ENCODE data around the gene DIDO1.

DIDO1 gene

GRCh38 chr20:62949962-62950361 is 23.7 kb upstream of the DIDO1 start:
- DNase-seq: no peak

- DNase-seq: no peak
Measured at GRCh38 chr20:62949153-62949821, 23.0 kb upstream of the DIDO1 start.

DNA sequence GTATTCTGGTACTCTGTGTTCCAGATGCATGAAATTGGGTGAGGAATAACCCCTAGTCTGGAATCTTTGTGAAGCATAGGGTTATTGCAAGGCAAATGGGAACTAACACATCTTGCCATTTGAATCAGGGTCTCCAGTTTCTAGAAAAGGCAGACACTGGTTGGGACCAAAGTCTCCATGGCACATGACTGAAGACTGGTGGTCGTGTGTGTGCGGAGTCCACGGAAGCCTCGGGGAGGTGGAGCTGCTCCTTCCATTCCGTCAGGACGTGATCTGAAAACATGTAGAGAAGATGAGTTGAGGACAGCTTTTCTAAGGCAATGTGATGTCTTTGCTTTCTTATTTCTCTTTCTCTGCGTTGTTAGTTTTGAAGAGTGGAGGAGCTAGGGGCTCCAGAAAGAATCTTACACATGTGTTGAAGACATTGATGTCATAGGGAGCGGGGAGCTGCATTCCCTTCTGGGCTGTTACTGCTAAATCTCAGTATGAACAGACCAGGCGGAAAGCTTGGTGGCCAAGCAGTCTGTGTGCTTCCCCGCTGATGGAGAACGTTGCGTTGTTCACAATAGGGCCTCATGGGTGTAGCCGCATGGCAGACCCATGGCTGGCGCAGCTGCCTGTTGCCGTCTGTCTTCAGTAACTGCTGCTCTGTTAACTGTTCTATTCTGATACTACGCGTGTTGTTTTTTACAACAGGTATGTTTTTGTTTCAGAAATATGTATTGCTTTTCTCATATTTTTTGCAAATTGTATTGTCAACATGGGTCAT is 21.4 kb upstream of the DIDO1 start:
- no peak for DNase-seq

DNA sequence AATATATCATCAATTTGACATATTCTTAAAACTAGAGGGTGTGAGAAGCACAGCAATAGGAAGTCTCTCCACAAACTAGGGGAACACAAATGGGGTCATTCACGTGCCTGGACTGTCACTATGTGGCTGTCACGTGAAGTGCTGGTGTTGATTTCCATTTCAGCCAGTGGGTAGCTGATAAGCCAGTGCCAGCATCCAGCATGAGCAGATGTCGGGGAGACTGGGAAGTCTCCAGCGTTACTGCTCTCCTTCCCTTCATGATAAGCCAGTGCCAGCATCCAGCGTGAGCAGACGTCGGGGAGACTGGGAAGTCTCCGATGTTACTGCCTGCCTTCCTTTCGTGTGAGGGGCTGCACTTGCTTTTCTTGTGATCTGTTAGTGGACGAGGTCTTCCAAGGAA is 20.6 kb upstream of the DIDO1 start:
- no peak for DNase-seq

DNA sequence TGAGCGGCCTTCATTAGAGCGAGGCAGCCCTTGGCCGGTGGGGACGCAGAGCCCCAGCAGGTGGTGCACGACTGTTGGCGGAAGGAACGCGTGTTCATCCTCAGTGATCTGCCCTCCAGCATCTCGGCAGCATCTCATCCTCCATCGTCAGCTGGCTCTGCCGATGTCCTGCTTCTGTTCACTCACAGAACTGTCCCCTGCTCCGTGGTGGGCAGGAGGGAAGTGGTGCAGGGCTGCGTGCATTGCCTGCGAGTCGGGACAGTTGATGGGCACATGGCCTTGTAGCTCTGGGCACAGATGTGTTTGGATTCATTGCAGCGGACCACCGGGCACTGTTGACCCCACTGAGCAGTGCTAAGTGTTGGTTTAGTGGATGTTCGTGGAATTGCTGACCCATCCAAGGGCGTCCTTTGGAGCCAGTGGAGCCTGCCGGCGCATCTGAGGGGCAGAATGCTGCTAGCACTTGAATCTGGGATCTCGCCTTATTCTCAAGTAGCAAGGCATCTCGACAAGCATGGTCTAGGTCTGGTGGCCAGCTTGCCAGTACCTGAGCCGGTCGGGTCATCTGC is 19.6 kb upstream of the DIDO1 start:
- DNase-seq: no peak

DNA sequence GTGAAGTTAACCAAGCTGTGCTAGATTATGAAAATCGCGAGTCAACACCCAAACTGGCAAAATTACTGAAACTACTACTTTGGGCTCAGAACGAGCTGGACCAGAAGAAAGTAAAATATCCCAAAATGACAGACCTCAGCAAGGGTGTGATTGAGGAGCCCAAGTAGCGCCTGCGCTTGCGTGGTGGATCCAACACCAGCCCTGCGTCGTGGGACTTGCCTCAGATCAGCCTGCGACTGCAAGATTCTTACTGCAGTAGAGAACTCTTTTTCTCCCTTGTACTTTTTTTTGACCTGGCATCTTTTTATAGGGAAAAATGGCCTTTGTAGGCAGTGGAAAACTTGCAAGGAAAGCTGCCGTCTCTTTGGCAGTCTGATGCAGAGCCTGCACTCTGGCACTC is 18.4 kb upstream of the DIDO1 start:
- DNase-seq: no peak

DNA sequence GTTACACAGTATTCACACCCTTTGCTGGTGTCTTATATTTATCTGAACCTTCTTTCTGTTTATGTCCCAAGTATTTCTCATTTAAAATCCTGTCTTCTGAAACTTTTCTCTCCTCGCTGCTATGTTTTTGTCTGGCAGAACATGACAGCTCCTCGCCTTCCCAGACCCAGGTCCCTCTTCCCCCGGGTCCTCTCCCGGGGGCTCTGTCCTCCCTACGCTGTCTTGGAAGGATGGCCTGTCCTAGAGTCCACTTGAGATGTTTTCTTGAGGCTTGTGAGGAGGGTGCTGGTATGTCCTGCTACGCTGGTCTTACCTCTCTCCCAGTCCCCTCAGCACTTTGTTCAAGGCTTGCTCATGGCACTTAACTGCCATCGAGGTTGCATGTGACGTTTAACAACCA is 17.9 kb upstream of the DIDO1 start:
- no peak for DNase-seq

DNA sequence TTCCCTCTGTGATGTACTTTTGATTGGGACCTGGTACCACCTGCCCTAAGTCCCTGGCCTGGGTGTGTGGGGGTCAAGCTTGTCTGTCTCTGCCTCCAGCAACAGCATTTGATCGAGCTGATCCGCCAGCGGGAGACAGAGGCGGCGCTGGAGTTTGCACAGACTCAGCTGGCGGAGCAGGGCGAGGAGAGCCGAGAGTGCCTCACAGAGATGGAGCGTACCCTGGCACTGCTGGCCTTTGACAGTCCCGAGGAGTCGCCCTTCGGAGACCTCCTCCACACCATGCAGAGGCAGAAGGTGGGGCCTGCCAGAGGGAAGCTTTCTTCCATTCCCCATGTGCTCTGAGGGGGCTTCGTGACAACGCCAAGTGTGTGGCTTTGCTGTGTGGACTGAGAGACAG is 17.1 kb upstream of the DIDO1 start:
- no peak for DNase-seq

- DNase-seq: no peak
Measured at GRCh38 chr20:62942456-62942855, 16.2 kb upstream of the DIDO1 start.

- no peak for DNase-seq
Measured at GRCh38 chr20:62941792-62942191, 15.5 kb upstream of the DIDO1 start.

DNA sequence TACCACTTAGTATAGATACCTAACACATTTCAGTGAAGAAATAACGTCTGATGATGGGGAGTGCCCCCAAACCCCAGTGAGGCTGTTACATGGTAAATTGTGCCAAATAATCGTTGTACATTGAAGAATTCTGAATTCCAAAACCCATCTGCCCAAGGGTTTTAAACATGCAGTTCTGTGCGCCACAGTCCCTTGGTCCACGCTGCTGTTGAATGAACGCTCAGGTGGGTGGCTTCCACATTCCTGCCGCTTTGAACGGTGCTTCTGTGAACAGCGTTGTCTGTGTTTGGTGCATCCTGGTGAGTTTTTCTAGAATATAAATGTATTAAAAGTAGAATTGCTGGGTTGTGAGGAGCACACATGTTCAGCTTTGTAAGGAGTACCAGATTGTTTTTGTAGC is 14.6 kb upstream of the DIDO1 start:
- DNase-seq: no peak

- DNase-seq: peak; percentile 56
Measured at GRCh38 chr20:62938105-62938888, 12.0 kb upstream of the DIDO1 start, which contains the start of gene GID8. GID8 (plus strand) TSS chr20:62938147; CDS start chr20:62941503, 3,356 bp downstream.

- DNase-seq: peak; percentile 97
Measured at GRCh38 chr20:62937268-62938104, 11.2 kb upstream of the DIDO1 start.

DNA sequence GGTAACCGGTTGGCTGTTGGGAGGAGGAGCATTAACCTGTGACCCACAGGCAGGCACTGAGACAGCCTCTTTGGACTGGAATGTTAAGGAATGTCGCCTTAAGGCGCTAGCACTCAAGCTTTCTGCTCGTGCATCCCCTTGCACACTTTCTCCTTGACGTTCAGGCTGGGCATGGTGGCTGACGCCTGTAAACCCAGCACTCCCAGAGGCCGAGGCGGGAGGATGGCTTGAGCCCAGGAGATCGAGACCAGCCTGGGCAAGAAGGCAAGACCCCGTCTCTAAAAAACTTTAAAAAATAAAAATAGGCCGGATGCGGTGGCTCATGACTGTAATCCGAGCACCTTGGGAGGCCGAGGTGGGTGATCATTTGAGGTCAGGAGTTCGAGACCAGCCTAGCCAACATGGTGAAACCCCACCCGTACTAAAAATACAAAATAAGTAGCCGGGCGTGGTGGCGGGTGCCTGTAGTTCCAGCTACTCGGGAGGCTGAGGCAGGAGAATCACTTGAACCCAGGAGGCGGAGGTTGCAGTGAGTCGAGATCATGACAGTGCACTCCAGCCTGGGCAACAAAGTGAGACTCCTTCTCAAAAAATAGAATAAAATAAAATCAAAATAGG is 9.8 kb upstream of the DIDO1 start:
- no peak for DNase-seq

DNA sequence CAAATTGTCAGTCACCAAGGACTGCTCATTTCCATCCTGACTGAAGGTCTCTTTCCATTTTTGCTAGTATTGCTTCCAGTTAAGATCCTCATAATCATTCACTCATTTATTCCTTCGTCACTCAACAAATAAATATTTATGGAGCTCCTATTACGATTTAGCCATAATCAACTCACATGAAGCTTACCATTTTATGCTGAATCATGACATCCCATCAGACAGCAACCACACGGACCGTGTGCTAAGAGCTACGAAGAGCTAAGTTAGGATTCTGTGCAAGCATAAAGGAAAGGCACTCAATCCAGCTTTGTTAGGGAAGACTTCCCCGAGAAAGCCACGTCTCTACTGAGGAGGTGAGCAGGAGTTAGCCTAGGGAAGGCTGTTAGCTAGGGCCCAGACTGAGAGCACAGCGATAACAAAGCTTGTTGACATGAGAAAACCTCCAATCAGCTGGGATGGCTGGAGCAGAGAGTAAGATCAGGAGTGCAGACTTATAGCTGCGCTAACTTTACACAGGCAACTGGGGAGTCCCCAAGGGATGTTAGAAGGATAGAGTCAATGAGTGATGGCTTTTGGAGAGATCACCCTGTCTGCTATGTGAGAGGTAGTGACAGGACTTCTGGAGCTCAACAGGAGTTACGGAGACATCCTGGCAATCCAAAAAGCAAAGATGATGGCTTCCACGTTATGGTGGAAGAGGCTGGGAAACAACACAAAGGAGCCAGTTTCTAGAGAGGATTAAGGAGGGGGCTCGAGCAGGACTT is 9.1 kb upstream of the DIDO1 start:
- no peak for DNase-seq

DNA sequence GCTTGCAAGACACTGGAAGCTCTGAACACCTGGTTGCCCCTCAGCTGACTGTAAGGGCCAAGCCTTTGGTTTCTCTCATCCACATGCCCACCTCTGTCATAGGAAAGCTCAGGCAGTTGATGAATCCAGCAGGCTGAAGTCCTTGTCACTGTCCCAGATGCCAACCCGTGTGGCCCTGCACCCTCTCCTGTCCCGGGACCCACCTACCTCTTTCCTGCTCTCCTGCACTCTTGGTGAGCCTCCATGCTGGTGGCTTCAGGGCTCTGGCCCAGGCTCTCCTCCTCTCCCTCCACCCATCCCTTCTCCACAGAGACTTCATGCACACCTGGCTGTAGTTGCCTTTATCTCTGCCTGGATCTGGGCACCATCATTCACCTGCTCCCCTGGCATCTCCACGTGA is 7.7 kb upstream of the DIDO1 start:
- no peak for DNase-seq

- DNase-seq: no peak
Measured at GRCh38 chr20:62931464-62931863, 5.2 kb upstream of the DIDO1 start.

GRCh38 chr20:62929051-62929538 is 2.8 kb upstream of the DIDO1 start:
- peak; percentile 47 for DNase-seq

DNA sequence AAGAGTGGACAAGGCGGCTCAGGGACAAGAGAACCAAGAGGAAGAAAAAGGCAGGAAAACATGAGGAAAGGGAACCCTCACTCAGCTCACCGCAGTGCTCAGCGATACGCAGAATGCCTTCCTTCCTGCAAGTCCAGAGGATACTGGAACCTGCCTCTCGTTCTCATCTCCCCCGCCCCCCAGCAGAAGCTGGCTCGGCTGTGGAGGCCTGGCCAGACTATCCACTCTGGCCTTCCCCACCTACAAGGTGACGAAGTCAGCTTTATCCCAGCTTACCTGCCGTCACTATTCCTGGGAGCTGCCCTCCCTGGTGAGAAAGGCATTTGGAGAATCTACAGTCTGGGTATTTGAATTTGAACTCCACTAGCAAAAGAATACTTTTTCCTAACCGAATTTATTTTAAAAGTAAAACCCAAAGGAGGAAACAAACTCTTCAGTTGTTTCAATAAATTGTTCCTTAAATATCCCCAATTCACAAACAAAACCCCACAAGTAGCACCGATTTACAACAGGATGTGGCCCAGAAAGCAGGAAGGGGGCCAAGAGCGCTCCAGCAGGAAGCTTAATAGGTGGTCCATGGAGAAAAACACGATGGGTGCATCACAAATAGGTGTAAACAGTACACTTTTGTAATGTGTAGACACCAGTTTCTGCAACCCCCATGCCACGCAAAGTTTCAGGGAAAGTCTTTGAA is 2.1 kb upstream of the DIDO1 start:
- no peak for DNase-seq

DNA sequence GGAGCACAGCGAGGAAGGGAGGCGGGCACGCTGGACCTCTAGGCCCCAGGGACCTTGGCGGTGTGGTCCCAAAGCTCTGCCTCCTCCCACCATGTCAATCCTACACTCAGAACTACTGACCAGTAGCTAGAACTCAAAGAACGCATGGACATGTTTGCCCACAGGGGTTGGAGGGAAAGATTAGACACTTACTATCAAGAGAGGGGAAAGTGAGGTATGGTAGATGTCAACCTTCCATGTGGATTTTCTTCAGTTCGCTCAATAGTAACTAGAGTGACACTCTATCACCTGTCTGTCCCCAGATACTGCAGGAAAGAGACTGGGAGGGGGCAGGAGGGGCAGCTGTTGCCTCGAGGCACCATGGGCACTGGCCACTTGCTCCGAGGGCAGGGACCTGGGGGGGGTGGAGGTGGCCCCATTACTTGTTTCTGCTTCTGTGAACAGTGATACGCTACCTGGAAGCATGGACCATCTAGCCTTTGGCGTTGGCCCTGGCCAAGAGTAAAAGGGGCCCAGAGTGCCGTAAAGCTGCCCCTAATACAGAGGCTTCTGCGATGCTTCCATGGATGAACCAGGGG is 912 bp upstream of the DIDO1 start:
- DNase-seq: no peak
